Right atrium auricular region (tissue), 2 donors: ENCODE data around the gene C3orf22. TPM values are rescaled to one million over a fixed set of nuclear protein-coding genes. Genes with fewer than 3 reads are reported as not detected.
"Not testable (repeated sequence)": the region's sequence is repeated elsewhere in the genome, so short reads cannot be mapped to it uniquely, and the experiment has no call there.

Experiments
- DNase-seq: peaks from one replicate; pipeline ENCODE4 v3.0.0-alpha.2; 2019; ENCODE audit warnings: low spot score
- H3K27ac ChIP-seq, 2 donors: fragments of 200-600 bp; sonication (generic); 1 replicate in 1 of 2; 2 replicates in 1 of 2; pipeline ENCODE4 v1.5.1; 2016 to 2019
- H3K27me3 ChIP-seq, 2 donors: fragments of 200-600 bp; sonication (generic); one replicate each; pipeline versions ENCODE4 v1.5.1 to v1.6.0; 2017 to 2019
- H3K36me3 ChIP-seq: fragments of 200-600 bp; sonication (generic); one replicate; pipeline ENCODE4 v1.5.1; 2016
- H3K4me1 ChIP-seq, 2 donors: fragments of 200-600 bp; sonication (generic); one replicate each; pipeline versions ENCODE4 v1.5.1 to v1.6.0; 2017 to 2019
- H3K4me3 ChIP-seq, 2 donors: fragments of 200-600 bp; sonication (generic); 1 replicate in 1 of 2; 2 replicates in 1 of 2; pipeline ENCODE4 v1.5.1; 2017 to 2019; ENCODE audit warnings: mild to moderate bottlenecking in 1 of 2, moderate library complexity in 1 of 2
- H3K9me3 ChIP-seq, 2 donors: fragments of 200-600 bp; sonication (generic); one replicate each; pipeline ENCODE4 v1.5.1; 2019
- total RNA-seq, 2 donors: library from RNA; depleted of rRNA; stranded (reverse); fragments of >200 nt; gene quantifications; one replicate each; pipeline ENCODE4 v1.1.0, GENCODE V29; 2016
- TF ChIP-seq, protein P1 (sequence below), 2 donors: fragments of 200-600 bp; sonication (generic); IDR thresholded peaks; one replicate each; pipeline ENCODE4 v1.5.1; 2019; ENCODE audit warnings: antibody characterized with exemption in 2 of 2

Gene C3orf22
- not detected for total RNA-seq

DNA sequence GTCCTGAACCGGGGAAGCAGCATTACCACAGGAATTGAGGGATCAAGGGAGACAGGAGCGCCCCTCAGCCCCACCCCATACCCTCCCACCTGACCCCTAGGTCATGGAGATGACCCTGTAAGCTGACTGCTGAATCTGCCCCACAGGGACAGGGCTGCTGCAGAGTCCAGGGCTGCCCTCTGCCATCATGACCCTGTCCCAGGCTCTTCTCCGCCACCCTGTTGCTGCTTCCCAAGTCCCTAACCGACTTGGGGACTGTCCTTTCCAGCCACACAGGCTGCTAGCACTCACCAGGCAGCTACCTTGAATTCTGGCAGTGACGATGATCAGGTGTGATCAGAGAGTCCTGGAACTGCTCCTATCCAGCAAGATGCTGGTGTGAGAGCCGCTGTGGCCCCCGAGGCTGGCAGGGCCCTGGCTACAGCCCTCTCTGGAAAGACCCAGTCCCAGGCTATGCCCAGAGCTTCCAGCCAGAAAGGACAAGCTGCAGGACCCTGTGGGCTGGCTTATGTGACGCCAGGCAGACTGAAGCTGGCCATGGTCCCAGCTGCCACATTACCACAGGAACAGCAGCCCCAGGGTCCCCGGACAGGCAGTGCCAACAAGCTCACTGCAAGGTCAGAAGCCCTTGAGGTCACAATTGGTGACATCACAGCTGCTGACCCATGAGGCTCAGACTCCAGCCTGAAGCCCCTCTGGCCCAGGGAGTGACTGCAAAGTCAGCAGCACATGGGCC, at the start of gene C3orf22:
Gene C3orf22 (minus strand): TSS at position 597 of the 736 bp plus-strand sequence. CDS start 5,542 bp downstream, outside the sequence.
- Histone ChIP-seq H3K27ac (no peak within 1 kb of the TSS), H3K4me1 (no peaks in the 10 kb centered on the region), H3K27me3 (no peaks in the 10 kb centered on the region), H3K4me3 (no peak within 1 kb of the TSS), H3K36me3 (no peaks in the 10 kb centered on the region), H3K9me3 (peaks cover 0 to 14% of the 10 kb centered on the region in 2 donors)
- TF ChIP-seq, protein P1, sequence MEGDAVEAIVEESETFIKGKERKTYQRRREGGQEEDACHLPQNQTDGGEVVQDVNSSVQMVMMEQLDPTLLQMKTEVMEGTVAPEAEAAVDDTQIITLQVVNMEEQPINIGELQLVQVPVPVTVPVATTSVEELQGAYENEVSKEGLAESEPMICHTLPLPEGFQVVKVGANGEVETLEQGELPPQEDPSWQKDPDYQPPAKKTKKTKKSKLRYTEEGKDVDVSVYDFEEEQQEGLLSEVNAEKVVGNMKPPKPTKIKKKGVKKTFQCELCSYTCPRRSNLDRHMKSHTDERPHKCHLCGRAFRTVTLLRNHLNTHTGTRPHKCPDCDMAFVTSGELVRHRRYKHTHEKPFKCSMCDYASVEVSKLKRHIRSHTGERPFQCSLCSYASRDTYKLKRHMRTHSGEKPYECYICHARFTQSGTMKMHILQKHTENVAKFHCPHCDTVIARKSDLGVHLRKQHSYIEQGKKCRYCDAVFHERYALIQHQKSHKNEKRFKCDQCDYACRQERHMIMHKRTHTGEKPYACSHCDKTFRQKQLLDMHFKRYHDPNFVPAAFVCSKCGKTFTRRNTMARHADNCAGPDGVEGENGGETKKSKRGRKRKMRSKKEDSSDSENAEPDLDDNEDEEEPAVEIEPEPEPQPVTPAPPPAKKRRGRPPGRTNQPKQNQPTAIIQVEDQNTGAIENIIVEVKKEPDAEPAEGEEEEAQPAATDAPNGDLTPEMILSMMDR (IDR thresholded peaks at IDR 0.05) = no peak
- DNase-seq = peak; percentile 52

- Histone ChIP-seq H3K4me3 (no peak overlapping the region), H3K27me3 (no peaks in the 10 kb centered on the region), H3K9me3 (no peaks in the 10 kb centered on the region), H3K4me1 (peaks cover 0 to 7% of the 10 kb centered on the region in 2 donors), H3K36me3 (peaks cover 36% of the 10 kb centered on the region), H3K27ac (no peak overlapping the region)
- no peak for DNase-seq
- TF ChIP-seq, protein P1 (IDR thresholded peaks at IDR 0.05) = no peak
Observed at GRCh38 chr3:126607214-126607908, 48.6 kb upstream of the C3orf22 start.

GRCh38 chr3:126606001-126606400, 47.3 kb upstream of the C3orf22 start:
- DNase-seq = no peak
- Histone ChIP-seq H3K27me3 (no peaks in the 10 kb centered on the region), H3K4me3 (no peak overlapping the region), H3K27ac (no peak overlapping the region), H3K9me3 (no peaks in the 10 kb centered on the region), H3K4me1 (peaks cover 0 to 7% of the 10 kb centered on the region in 2 donors), H3K36me3 (peaks cover 33% of the 10 kb centered on the region)
- TF ChIP-seq, protein P1 (IDR thresholded peaks at IDR 0.05) = no peak

- peaks cover 24% of the 10 kb centered on the region for H3K36me3 ChIP-seq
- no peak for DNase-seq
Observed at GRCh38 chr3:126604691-126605090, 46.0 kb upstream of the C3orf22 start.

DNA sequence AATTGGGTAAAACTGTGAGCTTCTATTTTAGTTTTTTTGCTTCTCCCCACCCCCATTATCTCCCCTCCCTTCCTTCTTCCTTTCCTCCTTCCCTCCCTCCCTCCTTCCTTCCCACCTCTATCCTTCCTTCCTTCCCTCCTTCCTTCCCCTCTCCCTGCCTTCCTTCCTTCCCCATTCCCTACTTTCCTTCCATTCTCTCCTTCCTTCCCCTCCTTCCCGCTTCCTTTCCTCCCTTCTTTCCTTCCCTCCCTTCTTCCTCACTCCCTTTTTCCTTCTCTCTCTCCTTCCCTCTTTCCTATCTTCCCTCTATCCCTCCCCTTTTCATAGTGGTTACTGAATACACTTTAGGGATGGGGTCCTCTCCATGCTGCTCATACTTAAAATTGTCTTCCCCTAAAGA, 40.4 kb upstream of the C3orf22 start:
- Histone ChIP-seq H3K36me3 (no peaks in the 10 kb centered on the region), H3K27me3 (no peaks in the 10 kb centered on the region), H3K4me1 (no peaks in the 10 kb centered on the region), H3K27ac (no peak overlapping the region), H3K4me3 (no peak overlapping the region), H3K9me3 (no peaks in the 10 kb centered on the region)
- TF ChIP-seq, protein P1 (IDR thresholded peaks at IDR 0.05) = no peak
- DNase-seq = no peak

More at GRCh38 chr3:126604691-126605090, 46.0 kb upstream of the C3orf22 start:
- Histone ChIP-seq H3K9me3 (no peaks in the 10 kb centered on the region), H3K27ac (no peak overlapping the region), H3K4me1 (peaks cover 0 to 7% of the 10 kb centered on the region in 2 donors), H3K27me3 (no peaks in the 10 kb centered on the region), H3K4me3 (no peak overlapping the region)
- TF ChIP-seq, protein P1 (IDR thresholded peaks at IDR 0.05) = no peak

DNA sequence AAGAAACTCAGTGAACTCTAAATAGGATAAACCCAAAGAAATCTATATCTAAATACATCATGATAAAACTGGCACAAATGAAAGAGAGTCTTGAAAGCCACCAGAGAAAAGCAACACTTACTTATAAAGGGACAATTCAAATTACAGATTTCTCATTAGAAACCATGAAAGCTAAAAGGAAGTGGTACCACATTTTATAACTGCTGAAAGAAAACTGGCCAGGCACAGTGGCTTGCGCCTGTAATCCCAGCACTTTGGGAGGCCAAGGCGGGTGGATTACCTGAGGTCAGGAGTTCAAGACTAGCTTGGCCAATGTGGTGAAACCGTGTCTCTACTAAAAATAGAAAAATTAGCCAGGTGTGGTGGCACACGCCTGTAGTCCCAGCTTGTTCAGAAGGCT, 36.7 kb upstream of the C3orf22 start:
- not testable (repeated sequence) for DNase-seq, H3K9me3 ChIP-seq, H3K36me3 ChIP-seq, H3K4me1 ChIP-seq, H3K27me3 ChIP-seq, H3K27ac ChIP-seq, H3K4me3 ChIP-seq

DNA sequence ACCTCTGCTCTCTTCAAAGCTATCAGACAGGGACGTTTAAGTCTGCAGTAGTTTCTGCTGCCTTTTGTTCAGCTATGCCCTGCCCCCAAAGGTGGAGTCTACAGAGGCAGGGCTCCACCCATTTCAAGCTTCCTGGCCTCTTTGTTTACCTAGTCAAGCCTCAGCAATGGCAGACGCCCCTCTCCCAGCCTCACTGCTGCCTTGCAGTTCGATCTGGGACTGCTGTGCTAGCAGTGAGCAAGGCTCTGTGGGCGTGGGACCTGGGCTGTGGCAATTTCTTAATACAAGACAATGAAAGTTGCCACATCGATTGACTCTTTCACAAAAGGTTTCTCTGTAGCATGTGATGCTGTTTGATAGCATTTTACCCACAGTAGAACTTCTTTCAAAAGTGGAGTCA, 32.8 kb upstream of the C3orf22 start:
- not testable (repeated sequence) for H3K36me3 ChIP-seq, H3K27ac ChIP-seq, H3K4me1 ChIP-seq, H3K27me3 ChIP-seq, DNase-seq, H3K4me3 ChIP-seq, H3K9me3 ChIP-seq
